ENCODE measurements around the gene TCOF1.
A peak's percentile ranks its signal among the peaks of the same experiment; 100 is the strongest.

The TCOF1 gene

GRCh38 chr5:150377964-150378694, 20.6 kb downstream of the TCOF1 start:
- peak; percentile 84 for DNase-seq (ENCODE audit: extremely low read depth, low read depth)
- TF ChIP-seq, protein P1, sequence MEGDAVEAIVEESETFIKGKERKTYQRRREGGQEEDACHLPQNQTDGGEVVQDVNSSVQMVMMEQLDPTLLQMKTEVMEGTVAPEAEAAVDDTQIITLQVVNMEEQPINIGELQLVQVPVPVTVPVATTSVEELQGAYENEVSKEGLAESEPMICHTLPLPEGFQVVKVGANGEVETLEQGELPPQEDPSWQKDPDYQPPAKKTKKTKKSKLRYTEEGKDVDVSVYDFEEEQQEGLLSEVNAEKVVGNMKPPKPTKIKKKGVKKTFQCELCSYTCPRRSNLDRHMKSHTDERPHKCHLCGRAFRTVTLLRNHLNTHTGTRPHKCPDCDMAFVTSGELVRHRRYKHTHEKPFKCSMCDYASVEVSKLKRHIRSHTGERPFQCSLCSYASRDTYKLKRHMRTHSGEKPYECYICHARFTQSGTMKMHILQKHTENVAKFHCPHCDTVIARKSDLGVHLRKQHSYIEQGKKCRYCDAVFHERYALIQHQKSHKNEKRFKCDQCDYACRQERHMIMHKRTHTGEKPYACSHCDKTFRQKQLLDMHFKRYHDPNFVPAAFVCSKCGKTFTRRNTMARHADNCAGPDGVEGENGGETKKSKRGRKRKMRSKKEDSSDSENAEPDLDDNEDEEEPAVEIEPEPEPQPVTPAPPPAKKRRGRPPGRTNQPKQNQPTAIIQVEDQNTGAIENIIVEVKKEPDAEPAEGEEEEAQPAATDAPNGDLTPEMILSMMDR (IDR thresholded peaks at IDR 0.05; ENCODE audit: low read depth, low read length), result no peak

DNA sequence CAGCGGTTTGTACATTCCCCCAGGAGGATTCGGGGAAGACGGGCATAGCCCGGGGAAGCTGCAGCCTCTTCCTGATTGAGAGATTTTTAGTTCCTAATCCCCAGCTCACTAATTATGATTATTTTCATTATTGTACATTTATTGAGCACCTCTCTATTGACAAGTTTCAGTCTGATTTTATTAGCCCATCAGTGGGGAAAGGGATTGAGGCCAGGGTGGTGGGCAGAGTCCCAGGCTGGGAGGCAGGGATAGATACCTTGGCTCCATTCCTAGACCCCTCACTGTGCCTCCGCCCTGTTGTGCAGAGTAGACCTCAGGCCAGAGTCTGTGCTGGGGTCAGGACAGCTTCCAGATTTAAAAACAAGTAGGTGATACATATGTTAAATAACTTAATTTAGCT, 27.2 kb downstream of the TCOF1 start:
- DNase-seq (ENCODE audit: extremely low read depth, low read depth), result no peak

DNA sequence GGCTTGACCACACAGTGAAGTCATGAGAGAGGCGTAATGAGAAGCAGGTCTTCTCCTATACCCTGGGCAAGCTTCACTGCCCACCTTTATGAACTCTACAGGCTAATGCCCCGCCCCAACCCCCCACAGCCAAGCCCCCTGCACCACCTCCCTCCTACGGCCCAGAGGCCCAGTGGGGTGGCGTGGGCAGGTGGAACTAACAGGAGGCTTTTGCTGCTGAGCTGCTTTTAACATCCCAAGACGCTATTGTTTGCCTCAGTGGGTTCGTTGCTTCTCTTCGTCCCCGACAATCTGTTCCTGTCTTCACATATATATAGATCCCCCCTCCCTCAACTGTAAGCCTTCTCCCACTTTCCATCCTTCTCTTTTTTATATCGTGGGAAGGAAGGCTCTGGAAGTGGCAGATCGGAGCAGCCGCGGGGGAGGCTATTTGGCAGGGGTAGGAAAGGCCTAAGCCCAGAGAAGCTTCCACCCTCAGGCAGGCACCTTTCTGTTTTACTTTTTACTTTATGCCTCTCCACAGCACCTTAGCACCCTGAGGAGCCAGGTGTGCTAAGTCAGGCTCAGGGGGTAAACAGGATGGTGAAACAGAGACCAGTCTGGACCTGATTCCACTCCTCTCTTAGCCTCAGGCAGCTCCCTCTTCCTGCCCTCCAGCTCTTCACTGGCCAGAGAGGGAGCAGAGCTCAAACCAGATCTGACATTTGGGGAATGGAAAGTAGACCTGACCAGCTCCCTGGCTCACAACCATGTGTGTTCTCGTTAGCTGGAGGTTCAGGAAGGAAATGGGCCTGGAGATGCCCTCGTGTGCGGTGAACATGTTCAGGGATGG, 28.7 kb downstream of the TCOF1 start:
- DNase-seq (ENCODE audit: extremely low read depth, low read depth), result no peak
- TF ChIP-seq, protein P1 (IDR thresholded peaks at IDR 0.05; ENCODE audit: low read depth, low read length), result no peak

More for the DNA sequence above, 27.2 kb downstream of the TCOF1 start:
- TF ChIP-seq, protein P1 (IDR thresholded peaks at IDR 0.05; ENCODE audit: low read depth, low read length), result no peak

- TF ChIP-seq, protein P1 (IDR thresholded peaks at IDR 0.05; ENCODE audit: low read depth, low read length), result no peak
- no peak for DNase-seq (ENCODE audit: extremely low read depth, low read depth)
These were observed 32.2 kb downstream of the TCOF1 start for GRCh38 chr5:150389531-150390266.

- no peak for DNase-seq (ENCODE audit: extremely low read depth, low read depth)
- TF ChIP-seq, protein P1 (IDR thresholded peaks at IDR 0.05; ENCODE audit: low read depth, low read length), result no peak
These were observed 33.8 kb downstream of the TCOF1 start for GRCh38 chr5:150391064-150391834.

GRCh38 chr5:150391986-150392385, 34.5 kb downstream of the TCOF1 start:
- DNase-seq (ENCODE audit: extremely low read depth, low read depth), result no peak
- TF ChIP-seq, protein P1 (IDR thresholded peaks at IDR 0.05; ENCODE audit: low read depth, low read length), result no peak

All from AG09319 (cell line).